NCI-H2196 treated with DMSO at 0.1 percent for 48 hours (cell line): ENCODE measurements around the gene DNHD1.

Experiments used
- DNase-seq: peaks from one replicate; lab custom pipeline; 2025; ENCODE audit not compliant: unreplicated experiment; lab: John Stamatoyannopoulos, UW

Gene DNHD1

DNA sequence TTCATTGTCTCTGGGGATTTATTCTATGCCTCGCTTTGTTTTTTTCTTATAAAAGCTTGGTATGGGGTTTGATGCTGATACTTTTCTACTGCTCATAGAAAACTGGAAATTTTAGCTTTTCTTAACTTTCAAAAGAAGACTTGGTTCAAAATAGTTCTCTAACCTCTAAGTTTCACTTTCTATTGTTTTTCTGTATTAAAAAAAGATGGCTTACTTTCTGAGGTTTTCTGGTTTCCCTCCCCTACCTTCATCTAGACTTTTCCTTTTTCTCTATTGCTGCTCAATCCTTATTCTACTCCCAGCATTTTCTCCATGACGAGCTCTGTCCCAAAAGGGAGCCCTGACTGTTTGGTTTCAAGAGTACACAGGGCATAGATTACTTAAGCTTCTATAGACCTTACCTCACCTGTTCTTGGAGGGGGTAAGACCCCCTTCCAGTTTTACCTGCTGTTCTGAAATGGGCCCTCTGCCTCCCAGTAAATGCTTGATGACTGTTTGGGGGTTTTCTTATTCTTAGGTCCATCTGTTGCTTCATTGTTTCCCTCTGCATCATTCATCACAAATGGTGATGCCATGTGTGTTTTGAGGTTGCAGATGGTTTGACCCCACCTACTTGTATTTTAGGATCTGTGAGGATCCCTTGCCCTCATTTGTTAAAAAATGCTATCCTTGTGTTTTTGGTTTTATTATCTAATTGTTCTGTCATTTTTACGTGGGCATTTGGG, 29.5 kb downstream of the DNHD1 start:
- no peak for DNase-seq

DNA sequence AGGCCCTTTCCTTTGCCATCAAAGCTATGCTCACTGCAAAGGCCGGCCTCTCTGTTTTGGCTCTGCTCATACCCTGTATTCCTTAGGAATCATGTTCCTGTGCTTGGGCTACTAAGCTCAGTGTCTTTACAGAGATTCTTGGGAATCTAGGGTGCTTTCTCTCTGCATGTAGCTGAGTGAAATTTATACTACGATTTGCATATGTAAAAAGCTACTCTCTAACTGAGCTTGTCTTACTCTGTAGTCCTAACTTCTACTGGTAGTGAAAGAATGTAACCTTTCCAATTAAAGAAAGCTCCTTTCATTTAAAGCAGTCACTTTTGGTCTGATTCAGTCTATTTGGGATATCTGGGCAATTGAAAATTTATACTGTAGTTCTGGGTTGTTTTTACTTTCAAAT, 32.2 kb downstream of the DNHD1 start:
- DNase-seq: no peak

DNA sequence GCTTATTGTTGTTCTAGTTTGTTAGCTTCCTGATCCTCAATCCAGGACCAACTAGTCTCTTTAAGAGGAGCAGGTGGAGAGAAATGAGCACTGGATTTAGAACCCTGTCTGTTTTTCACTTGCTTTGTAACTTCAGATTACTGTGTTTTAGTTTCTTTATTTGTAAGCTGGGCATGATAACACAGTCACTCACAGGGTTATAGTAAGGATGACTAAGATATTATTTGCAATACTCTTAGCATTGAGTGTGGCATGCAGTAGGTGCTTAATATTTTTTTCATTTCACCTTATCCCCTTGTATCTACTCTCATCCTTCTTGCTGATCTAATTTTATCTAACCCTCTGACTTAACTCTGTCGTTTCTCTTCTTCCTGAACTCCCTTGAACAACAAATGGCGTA, 33.8 kb downstream of the DNHD1 start:
- DNase-seq: no peak

DNA sequence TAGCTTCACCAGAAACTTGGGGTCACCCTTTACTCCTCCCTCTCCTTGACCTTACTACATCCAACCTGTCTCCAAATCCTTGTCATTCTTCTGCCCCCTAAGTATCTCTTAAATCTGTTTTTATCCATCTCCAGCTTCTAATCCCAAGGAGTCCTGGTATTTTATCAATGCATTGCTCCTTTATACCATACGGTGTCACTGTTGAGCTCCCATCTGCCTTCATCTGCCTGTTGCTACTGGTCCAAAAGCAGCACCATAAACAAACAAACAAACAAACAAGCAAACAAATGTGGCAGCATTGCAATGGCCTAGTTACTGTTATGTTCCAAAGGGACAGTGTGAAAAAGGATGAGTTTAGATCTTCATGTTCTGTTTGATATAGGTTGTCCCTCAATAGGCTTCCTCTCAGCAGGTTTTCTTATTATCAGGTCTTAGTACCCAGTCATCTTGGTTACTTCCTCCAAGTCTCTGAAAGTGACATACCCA, 34.2 kb downstream of the DNHD1 start:
- DNase-seq: peak; percentile 21

DNA sequence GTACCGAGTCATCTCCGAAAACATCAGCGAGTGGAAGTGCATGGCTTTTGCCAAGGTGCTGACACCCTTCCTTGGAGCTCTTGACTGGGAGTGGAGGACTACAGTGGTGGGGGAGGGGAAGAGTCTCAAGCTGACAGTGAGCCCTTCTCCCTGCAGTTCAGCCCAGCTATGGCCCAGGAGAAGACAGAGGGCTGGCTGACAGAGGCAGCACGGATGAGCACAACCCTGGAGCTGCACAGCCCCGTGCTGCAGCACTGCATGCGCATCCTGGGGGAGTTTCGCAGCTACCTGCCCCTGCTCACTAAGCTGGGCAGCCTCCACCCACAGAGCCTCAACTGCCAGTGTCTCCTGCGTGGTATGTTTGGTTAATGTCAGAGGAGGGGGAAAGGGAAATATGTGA, 41.4 kb downstream of the DNHD1 start:
- no peak for DNase-seq

DNA sequence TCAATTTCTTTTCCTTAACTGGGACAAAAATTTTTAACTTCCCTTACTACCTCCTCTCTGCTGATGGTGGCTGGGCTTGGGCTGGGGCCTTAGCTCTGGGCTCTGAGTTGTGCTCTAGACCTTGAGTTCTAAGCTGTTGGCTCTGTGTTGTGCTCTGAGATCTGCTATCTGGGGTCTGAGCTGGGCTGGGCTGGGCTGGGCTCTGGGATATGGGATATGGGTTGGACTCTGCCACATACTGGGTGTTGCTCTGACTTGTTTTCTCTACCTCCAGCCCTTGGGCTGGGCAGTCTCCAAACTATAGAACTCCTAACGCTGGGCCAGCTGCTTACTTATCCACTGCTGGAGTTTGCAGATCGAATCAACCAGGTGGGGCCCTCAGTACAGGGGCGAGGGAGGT, 41.9 kb downstream of the DNHD1 start:
- DNase-seq: no peak

DNA sequence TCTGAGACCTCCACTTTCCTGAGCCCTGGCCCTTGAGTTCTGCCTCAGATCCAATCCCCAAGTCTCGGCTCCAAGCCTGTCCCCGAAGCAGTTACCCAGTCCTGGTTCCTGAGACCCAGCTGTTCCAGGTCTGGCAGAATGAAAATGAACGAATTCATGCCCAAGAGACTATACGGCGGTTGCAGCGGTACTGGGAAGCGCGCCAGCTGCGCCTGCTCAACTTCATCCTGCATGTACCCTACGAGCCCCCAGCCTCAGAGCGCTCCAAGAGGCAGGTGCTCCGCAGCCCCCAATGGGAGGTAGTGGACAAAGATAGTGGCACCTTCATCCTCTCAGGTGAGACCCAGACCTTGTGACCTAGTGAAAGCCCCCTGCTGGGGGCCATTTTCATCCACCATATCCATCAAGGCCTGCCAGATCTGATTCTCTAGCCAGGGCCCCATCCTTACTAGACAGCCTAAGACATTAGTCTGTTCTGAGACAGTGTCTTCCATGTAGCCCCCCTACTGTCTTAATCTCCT, 42.7 kb downstream of the DNHD1 start:
- DNase-seq: no peak

DNA sequence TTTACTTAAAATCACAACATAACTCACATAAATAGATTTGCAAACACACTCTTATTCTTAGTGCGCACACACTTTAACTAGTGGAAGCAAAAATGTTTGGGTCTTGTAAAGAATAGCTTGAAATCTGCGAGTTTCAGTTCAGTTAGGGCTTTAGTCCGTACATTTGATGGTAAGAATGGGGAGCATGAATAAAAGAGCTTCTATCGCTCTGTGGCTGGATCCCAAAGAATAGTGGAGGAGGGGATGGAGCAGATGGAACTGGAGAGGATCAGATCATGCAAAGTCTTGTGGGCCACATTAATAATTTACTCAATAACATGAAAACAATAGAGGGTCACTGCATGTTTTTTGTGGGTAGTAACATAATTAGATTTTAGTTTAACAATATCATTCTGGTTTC, 44.3 kb downstream of the DNHD1 start:
- no peak for DNase-seq

DNA sequence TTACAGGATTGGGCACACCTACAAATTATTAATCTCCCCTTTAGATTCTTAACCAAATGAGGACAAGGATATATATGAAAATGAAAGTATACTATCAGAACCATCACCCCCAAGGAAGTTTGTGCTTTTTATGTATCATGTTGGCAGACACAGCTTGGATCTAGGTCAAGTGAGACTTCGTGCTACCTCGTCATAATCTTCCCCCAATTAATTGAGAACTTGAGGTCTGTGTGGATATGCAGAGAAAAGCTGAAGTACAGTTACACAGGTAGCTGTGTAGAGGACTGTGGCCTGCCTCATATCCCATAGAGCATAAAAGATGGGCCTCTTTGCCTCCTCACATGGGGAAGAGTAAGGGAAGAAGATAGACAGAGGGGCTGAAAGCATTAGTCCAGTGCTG, 45.6 kb downstream of the DNHD1 start:
- no peak for DNase-seq

DNA sequence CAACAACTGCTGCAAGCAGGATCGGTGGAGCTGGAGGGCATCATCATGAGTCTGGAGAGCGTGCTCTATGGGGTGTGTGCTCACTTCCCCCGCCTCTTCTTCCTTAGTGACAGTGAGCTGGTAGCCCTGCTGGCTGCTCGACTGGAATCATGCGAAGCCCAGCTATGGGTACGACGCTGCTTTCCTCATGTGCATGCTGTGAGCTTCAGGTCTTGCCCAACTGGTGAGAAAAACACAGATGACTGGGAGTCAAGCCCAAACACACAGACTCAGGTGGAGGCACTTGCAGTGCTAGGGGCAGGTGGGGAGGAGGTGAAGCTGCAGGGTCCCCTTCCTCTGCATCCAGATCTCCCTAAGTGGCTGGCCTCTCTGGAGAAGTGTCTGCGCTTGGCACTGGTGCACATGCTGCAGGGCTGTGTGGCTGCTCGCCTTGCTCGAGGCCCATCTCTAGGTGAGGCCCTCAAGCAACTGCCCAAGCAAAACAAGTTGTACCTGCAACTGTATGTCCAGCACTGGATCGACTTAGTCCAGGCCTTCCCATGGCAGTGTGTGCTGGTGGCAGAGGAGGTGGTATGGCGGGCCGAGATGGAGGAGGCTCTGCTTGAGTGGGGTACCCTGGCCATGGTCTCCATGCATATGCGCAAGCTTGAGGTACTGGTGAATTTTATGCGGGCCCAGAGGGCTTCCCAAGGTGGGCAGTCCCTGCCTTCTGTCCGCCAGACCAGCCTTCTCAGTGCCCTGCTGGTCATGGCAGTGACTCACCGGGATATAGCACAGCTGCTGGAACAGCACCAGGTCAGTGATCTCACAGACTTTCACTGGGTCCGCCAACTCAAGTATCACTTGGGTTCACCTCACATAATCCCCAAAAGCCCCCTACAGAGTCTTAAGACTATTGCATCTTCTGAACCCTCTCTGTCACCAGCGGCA, 48.1 kb downstream of the DNHD1 start:
- no peak for DNase-seq

DNA sequence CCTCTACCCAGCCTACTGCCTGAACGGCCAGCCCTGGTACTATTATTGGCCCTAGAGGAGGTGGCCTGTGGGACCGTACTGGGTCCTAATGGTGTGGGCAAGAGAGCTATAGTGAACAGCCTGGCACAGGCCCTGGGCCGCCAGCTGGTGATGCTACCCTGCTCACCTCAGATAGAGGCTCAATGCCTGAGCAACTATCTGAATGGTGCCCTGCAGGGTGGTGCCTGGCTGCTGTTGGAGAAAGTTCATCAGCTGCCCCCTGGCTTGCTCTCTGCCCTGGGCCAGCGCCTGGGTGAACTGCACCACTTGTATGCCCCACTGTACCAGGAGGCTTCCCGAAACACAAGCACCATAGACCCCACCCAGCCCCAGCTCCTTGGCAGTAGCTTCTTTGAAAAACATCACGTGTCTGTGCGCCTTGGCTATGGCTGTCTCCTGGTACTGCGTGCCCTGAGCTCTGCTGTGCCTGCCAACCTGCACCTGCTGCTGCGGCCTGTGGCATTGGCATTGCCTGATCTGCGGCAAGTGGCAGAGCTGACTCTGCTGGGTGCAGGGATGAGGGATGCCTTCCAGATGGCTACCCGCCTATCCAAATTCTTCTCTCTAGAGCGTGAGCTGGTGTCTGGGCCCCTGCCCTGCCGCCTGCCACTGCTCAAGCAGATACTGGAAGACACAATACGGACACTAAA, 49.0 kb downstream of the DNHD1 start:
- no peak for DNase-seq

DNA sequence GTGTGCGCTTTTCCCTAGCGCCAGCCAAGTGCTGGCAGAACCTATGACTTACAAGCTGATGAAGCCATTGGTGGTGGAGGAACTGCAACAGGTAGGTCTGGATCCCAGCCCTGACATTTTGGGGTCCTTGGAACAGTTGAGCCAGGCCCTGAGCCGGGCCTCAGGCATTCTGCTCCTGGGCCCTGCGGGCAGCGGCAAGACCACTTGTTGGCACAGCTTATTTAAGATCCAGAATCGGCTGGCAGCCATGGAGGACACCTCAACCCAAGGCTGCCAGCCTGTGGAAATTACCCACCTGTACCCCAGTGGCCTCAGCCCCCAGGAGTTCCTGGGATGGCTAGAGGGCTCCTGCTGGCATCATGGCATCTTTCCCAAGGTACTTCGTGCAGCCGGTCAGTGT, 49.7 kb downstream of the DNHD1 start:
- DNase-seq: no peak

DNA sequence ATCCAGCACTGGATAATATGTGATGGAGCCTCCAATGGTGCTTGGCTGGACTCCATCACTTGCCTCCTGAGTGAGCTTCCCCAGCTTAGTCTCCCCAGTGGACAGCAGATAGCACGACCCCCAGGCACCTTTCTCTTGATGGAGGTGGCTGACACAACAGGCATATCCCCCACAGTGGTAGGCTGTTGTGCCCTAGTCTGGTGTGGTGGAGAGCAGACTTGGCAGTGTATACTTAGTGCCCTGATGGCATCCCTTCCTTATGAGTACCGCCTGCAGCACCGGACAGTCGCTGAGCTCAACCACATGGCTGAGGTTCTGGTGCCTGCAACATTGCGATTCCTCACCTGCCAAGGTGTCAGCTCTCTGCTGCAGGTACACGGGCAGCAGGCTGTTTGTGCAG, 50.1 kb downstream of the DNHD1 start:
- DNase-seq: no peak

DNA sequence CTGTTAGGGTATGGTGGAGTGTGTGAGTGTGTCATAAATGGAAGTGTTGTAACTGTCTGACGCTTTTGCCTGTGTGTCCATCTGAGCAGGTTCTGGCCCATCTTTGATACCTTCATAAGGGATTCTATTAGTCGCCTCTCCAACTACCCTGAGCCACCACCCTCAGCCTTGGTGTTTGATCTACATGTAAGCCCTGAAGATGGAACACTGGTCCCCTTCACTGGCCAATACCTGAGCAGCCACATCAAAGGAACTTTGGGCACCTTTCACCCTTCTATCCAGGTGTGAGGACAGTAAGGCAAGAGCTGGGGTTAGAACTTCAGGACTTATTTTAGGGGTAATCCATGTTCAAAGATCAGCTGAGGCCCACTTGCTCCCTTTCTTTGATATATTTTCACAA, 51.0 kb downstream of the DNHD1 start:
- DNase-seq: no peak

DNA sequence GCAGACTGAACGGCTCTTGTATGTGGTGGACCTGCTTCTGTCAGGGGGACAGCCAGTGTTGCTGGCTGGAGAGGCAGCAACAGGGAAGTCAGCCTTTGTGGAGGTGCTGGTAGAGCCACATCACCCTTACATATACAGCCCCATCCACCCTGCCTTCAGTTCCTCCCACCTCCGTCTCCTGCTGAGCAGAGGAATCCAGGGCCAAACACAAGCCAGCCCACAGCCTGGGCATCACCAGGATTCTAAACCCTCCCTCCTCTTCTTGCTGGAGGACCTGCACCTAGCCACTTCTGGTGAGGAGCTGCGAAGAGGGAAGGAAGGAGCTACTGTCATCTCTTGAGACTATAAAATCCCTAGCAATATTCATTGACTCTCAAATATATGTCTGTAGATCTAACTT, 51.6 kb downstream of the DNHD1 start:
- DNase-seq: no peak

DNA sequence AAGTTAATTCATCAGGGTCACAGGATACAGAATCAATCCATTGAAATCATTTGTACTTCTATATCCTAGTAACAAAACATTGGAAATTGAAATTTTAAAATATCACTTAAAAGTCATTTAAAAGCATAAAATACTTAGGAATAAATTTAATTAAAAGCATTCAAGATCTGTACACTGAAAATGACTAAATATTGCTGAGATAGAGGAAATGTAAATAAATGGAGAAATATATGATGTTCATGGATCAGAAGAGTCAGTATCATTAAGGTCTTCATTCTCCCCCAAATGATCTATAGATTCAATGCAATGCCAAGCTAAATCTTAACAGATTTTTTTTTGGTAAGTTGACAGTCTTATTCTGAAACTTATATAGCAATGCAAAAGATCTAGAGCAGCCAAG, 56.6 kb downstream of the DNHD1 start:
- no peak for DNase-seq

DNA sequence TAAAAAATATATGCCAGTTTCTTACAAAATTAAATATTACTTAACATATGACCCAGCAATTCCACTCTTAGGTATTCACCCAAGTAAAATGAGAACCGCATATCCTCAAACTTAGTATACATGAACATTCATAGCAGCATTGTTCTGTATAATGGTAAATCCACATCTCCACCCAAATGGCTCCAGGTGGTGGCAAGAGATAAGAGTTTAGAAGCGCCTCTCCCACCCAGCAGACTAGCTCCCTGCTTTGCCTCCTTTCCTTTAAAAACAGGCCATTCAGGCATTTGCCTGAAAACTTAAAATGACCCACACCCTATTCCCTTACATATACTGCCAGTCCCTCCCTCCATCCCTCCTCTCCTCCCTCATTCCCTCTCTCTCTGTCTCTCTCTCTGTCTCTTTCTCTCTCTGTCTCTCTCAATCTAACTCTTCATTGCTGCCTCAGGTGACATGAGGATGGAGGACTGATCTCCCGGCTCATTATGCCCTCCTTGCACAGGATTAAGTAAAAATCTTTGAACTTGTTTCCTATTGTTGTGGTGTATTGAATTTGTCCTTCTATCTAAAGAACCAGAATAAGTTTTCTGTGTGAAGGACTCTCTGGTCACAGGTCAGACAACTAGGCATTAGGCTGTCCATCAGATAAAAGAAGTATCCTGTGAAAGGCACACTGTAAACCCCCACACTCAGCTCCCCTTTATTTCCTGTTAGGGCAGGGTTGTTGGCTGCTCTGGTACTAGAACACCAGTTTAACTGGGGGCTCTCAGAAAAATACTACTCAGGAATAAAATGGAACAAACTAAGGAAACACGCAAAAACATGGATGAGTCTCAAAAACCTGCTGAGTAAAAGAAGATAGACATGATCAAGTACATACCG, 58.0 kb downstream of the DNHD1 start:
- no peak for DNase-seq

DNA sequence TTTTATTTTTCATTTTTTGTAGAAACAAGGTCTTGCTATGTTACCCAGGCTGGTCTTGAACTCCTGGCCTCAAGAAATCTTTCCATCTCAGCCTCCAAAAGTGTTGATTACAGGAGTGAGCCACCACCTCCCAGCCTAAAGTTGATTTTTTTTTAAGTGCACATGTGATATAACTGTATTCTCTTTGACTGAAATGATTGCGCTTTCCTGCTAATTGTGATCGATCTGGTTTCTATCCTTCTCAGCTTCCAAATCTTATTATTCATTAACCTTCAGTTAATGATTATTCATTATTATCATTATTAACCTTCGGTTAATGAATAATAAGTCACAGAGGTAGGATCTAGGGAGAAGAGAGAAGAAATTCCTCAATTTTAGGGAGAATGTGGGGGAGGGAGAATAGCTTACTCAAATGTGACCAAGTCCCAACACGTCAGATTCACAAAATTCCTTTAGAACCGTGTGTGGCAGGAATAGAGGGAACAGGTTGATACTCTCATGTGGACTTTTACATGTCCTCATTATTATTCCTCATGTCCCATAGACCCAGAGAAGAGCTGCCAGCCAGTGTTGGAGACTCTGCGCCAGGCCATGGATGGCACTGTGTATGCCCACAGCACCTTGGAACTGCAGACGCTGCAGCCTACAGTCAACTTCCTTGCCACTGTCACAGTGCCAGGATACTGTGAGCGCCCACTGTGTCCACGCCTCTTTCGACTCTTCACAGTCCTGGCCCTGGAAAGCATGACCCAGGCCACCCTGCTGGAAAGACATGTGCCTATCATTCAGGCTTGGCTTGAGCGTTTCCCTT, 59.3 kb downstream of the DNHD1 start:
- no peak for DNase-seq

DNA sequence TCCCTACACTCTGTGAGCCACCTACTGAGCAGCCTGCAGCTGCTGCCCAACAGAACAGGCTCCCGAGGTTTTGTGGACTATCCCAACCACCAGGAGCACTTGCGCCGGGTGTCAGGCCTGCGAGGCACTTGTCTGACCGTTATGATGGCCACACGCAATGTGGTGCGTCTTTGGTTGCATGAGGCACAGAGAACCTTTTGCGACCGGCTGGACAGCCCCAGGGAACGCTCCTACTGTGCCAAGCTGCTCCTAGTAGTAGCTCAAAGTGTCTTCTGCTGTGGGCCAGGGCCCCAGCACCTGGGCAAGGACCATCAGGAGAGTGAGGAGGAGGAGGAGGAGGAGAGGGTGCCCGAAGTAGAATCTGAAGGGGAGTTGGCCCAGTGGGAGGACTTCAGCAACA, 60.0 kb downstream of the DNHD1 start:
- no peak for DNase-seq
